NCI-H82 (cell line): ENCODE data around the gene LCN10.
A peak's percentile ranks its signal among the peaks of the same experiment; 100 is the strongest.

ENCODE experiments used
- DNase-seq: peaks from one replicate; lab custom pipeline; 2025; lab: John Stamatoyannopoulos, UW

Gene LCN10

DNA sequence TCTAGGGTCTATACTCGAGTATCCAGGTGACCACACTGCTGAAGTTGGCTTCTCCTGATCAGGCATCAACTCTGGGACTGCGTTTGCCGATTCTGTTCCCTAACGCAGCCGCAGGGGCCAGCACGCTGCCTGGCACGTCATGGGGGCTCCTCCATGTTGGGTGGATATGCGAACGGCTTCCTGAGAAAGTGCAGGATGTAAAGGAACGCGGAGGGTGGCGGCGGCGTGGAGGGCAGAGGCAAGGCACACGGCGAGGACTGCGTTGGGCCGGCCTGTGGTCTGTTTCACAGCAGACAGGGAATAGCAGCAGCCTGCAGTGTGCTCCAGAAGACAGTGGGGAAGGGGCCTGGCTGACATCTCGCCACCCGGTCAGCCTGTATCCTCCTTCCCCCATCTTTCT, 3.8 kb downstream of the LCN10 start:
- no peak for DNase-seq

DNA sequence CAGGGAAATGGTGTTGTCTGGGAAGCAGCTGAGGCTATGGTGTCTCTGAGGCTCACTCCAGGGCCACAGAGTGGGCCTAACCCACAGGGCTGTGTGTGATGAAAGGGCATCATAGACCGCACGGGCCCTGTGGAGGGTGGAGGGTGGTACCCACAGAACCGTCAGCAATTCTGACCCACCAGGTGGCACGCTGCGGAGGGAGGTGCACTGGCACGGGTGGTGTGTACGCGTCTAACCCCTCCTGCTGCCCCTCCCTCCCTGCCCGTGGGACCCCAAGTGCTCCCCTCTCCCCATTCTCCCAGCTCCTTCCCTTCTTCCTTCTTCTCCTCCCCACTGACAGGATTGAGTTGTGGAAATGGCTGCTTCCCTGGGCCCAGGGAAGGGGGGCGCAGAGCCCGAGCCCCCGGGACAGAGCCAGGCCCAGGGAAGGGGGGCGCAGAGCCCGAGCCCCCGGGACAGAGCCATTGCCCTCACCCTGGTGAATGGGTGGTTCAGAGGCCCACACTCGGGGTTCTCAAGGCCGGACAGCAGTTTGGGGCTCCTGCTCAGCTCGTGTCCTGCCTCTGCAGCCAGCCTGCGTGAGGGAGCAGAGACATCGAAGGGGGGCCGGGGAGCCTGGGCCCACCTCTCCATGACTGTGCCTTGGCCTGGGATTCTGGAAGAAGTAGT, 6.8 kb downstream of the LCN10 start:
- DNase-seq: no peak

DNA sequence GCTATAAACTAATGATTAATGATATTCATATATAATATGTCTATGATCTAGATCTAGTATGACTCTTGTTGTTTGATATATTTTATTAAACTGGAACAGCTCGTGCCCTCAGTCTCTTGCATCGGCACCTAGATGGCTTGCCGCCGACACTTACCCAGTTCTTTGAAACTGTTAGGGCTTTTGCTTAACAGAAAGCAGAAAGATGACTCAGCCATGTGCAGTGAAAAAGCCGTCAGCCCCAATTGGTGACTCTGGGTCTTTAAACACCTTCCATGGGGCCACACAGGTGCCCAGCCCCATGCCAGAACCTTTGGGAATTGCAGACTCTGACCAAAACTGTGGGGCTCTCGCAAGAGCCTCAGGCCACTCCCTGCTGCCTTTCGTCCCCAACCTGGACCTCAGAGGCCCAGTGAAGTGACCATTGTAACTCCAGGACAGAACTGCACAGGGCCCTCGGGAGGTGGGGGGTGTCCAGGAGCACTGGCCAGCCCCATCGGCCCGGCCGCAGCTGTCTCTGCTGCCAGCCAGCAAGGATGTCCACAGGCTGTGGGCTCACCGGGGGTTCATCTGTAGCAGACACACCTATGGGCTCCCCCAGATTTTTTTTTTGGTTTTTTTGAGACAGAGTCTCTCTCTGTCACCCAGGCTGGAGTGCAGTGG, 7.8 kb downstream of the LCN10 start:
- no peak for DNase-seq

DNA sequence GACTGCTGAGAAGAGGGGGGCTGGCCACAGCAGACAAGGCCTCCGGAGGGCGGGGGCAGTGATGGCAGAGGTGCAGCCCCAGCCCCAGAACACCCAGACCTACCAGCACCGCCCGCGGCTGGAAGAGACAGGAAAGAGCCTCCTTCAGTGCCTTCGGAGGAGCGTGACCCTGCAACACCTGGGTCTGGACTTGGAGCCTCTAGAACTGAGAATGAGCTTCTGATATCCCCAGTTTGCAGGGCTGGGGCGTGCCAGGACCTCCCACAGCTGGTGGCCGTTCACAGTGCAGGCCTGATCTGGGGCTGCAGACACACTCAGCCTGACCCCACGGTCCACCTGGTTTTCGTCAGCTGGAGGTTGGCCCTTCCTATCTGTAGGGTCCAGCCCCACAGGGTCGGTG, 9.1 kb downstream of the LCN10 start:
- no peak for DNase-seq

DNA sequence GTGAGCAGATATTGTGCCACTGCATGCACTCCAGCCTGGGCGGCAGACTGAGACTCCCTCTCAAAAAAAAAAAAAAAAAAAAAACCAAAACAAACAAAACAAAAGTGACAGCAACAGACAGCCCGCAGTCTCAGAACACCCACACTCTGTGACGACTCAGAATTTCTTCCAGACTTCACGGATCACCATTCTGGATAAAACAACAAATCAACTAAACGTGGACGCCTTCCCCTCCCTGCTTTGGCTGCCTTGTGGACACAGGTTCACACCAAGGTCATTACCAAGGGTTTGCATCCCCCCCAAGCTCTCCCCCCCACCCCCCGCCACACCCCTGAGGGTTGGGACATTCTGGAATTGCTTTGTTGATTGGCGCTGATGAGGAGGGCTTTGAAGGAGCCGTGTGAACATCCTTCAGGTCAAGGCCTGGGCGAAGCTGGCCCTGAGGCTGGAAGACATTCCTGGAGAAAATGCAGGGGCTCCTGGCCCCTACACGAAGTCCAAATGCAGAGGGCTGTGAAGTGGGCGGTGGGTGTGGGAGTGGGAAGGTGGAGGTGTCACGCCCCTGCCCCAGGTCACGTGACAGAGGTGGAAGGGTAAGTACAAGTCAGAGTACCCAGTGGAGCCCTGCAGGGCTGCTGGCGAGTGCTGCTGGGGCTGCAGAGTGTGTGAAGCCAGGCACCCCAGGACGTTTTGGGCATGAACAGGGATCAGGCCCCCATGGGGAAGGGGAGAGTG, 10.1 kb downstream of the LCN10 start:
- DNase-seq: no peak

DNA sequence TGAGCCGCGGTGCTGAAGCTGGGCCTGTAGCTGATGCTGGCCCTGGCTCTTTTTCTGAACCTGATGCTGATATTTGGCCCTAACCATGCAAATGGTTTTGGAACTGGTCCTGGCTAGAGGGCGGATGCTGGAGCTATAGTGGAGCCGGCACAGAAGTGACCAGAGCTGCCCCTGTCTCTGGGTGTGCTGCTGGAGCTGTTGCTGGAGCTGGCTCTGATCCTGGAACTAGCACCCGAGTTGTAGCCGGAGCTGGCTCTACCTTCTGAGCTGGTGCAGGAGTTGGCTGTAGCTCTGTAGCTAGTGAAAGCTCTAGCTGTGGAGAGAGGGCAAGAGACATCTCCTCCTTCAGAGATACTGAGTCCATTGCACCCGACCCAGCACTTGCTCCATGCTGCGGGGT, 12.8 kb downstream of the LCN10 start:
- no peak for DNase-seq

DNA sequence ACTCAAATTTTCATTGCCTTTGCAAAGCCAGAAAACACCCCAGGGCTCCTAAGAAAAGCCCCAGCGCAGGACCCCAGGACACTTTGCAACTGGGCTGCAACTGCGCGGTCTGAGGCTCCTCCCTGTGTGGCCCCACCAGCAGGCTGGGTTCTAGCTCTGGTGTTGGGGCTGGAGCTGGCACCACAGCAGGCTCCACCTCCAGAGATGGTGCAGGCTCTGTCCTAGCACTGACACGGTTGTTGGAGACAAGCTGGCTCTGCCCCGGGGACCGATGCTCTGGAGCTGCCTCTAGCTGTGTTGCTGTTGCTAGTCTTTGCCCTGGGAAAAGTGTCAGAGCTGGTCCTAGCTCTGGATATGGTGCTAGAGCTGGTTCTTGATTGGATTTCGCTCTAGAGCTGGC, 13.6 kb downstream of the LCN10 start:
- DNase-seq: no peak

DNA sequence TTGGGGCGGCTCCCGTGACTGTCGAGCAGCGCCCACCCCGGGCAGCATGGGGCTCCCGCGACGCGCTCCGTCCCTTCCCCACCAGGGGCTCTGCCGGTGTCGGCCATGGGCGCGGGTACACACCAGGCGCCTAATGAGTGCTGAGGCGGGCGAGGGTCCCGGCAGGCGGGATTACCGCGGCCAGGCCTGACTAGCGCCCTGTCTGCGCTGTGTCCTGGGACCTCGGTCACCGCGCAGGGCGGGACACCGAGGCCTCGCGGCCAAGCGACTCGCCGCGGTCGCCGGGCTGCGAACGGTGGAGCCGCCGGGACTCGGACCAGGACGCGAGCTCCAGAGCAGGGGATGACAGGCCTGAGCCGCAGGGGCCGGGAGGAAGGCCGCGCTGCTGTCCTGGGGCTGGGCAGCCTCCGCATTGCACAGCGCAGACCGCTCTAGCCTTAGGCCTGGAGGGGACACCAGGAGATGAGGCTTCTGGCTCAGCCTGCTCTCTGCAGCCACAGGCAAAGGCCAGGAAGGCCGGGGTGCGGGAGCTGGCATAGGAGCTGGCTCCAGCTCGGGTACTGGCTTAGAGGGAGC, 14.1 kb downstream of the LCN10 start:
- DNase-seq: peak; percentile 34

DNA sequence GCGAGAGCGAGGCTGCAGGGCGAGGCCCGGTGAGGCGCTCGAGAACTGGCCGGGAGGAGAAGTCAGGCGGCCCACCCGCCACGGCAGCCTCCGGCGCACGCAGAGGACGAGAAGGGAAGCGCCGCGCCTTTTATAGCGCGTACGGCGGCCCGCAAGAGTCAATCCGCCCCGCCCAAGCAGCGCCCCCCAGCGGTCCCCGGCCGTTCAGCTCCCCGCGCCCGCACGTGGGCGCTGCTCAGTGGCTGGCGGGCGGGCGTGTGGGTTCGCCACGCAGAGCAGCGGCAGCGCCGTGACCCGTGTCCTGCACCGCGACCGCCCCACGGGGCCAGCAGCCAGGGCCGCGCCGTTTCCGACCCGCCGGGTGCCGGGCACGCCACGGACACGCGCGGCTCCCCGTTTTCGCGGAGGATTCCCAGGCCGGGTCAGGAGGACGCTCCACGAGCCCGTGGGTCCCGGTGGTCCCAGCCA, 14.6 kb downstream of the LCN10 start:
- DNase-seq: peak; percentile 90

DNA sequence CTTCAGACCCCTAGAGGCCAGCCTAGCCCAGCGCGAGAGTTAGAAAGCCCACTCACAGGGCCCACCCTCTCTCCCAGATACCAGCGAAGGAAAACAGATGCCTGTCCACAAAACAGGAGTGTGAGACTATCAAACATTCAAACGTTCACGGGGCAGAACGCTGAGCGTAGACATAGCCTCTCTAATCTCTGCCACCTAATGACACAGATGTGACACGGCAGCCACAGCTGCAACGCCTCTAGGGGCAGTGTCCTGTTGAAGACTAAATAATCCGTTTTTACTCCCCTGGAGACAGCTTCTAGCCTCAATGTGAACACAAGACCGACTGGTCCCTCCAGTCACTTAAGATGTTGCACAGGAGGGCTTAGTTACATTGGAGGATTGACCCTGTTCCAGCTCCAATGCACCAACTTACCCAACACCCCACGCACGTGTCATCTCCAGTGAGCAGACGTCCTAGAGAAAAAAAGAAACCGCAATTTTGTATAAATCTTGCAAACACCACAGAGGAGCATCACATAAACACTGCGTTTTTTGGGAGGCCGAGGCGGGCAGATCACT, 16.0 kb downstream of the LCN10 start:
- DNase-seq: peak; percentile 73

DNA sequence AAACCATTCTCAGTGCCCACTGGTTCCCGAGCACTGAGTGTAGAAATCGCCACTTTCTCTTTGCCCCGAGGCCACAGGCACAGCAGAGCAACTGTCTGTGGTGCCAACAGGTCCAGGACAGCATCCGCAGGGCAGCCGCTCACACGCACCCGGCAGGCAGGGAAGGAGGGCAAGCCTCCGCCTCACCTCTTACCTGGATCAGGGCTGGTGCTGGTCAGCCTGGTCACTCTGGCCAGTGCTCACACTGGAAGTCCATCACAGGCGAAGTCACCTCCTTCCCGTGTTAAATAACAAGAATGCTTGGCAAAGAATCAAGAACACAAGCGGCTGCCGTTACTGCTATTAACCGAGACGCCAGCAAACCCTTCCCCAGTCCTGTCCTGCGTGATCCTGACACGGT, 16.6 kb downstream of the LCN10 start:
- DNase-seq: no peak

DNA sequence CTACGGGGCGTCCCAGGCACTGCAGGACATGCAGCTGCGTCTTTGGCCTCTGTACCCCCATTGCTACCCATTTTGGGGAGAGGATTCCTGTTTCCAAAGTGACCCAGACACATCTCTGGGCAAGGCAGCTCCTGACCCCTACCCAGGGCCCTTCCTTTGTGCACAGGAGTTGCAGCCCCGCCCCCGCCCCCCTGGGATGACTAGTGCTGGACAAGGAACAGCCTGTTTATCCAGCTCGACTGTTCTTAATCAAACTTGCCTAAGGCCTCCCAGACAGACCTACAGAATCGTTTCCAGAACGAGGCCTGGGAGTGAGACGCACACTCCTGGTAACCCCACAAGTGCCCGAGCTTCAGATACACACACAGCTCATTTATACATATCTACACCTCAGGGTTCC, 17.1 kb downstream of the LCN10 start:
- DNase-seq: no peak

DNA sequence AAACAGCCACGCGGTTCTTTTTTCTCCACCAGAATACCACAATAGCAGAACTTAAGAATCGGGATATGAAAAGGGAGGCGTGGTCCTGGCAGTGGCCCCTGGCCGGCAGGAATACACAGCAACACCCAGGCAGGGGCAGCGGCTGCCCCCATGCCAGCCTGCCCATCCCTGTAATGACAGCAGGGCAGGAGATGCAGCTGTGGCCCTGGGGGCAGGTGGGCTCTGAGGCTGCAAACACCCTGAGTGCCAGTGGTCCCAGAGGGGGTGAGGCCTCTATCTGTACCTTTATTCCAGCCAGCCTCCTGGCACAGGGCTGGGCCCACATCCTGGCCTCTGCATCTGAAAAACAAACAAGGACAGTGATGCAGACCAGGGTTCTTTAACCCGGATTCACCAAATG, 18.0 kb downstream of the LCN10 start:
- no peak for DNase-seq

DNA sequence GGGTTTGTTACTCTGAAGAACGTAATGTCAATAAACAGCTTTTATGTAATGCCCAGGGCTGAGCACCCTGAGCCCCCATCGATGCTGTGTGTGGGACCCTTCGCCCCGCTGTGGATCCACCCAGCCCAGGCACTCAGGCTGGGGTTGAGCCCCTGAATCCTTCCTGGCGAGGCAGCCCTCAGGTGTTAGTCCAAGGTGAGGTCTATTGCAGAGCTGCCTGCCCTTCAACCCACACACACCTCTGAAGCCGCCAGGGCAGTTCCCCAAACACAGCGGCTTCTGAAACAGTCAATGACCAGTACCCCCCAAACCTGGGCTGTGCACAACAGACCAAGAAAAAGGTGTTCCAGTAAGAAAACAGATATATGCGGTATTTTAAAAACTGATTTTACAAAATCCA, 18.8 kb downstream of the LCN10 start:
- no peak for DNase-seq

DNA sequence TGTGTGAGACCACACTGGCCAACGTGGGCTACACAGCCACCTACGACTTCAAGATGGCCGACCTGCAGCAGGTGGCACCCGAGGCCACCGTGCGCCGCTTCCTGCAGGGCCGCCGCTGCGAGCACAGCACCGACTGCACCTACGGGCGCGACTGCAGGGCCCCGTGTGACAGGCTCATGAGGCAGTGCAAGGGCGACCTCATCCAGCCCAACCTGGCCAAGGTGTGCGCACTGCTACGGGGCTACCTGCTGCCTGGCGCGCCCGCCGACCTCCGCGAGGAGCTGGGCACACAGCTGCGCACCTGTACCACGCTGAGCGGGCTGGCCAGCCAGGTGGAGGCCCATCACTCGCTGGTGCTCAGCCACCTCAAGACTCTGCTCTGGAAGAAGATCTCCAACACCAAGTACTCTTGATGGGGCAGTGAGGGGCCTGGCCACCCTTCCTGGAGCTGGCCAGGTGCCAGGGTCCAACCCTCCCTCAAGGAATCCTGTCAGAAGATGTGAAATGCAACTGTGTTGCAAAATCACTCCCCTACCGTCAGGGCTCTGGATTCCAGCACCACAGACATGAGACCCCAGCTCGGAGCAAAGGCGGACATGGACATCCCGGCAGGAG, 19.3 kb downstream of the LCN10 start:
- peak; percentile 40 for DNase-seq

DNA sequence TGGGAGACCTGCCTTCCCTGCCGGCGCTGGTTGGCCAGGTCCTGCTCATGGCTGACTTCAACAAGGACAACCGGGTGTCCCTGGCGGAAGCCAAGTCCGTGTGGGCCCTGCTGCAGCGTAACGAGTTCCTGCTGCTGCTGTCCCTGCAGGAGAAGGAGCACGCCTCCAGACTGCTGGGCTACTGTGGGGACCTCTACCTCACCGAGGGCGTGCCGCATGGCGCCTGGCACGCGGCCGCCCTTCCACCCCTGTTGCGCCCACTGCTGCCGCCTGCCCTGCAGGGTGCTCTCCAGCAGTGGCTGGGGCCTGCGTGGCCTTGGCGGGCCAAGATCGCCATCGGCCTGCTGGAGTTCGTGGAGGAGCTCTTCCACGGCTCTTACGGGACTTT, 19.8 kb downstream of the LCN10 start:
- peak; percentile 59 for DNase-seq

DNA sequence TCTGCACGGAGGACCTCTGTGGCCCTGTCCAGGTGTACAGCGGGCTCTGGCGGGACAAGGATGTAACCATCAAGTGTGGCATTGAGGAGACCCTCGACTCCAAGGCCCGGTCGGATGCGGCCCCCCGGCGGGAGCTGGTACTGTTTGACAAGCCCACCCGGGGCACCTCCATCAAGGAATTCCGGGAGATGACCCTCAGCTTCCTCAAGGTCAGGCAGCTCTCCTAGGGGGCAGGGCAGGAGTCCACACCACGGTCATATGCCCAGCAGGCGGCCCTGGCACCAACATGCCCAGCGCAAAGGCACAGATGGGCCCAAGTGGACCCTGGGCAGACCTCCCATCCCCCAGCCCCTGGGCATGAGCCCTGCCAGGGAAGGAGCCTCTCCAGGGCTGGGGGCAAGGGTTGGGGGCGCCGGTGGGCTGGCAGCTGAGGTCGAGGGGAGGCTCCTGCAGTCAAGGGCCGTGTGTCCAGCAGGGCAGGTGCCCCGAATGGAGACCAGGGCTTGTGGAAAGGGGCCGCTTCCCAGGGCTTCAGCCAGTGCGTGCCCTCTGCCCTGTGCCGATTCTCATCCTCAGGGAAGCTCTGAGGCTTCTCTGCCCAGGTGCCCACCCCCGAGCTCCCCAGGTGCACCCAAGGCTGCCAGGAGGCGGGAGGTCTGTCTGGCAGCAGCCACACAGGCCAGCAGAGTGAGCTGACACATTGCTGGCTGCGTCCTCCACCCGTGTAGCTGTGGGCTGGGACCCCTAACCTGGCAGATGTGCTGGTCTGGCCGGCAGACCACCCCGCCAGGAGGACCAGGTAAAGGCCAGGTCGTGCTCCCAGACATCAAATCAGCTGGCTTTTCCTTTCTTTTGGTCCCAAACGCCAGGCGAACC, 20.4 kb downstream of the LCN10 start:
- DNase-seq: peak; percentile 49

DNA sequence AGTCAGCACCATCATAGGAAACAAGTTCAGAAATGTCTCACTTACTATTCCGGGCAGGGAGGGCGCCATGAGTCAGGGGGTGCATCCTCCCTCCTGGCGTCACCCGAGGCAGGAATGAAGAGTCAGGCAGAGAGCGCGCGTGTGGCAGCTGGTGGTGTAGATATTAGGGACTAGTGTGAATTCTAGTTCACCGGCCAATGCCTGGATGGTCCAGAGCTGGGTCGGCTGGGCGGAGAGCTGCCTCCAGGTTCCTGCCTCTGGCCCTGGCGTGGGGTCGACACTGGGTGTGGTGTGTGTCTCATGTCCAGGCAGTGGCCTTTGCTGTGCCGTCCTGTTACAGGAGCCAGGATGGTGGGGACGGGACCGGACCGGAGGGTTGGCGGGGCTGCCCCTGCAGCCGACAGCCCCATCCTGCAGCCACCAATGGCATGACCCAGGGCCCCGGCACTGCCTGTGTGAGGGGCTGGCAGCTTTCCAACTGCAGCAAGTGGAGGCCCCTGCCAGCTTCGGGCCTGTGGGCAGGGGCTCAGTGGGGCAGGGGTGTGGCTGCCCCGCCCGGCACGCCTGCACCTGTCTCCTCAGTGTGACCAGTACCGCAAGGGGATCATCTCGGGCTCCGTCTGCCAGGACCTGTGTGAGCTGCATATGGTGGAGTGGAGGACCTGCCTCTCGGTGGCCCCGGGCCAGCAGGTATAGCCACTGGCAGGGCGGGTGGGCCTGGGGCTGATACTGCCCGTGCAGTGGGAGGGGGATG, 21.2 kb downstream of the LCN10 start:
- peak; percentile 43 for DNase-seq

DNA sequence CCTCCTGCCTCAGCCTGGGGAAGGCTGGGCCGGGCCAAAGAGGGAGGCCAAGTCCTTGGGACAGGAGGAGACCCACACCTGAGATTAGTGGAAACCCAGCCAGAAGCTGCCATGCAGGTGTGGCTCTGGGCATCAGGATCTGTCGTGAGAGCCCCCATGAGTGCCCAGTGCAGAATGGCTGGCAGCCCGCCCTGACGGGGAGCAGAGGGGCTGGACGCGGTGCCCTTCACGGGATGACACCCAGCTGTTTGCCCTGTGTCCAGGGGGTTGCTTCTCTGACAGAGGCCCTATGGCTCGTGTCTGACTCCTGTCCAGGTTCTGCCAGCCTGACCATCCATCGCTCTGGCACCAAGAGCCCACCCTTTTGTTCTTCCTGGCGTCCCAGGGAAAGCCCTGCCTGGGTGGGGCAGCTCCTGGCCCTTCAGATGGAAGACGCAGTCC, 21.8 kb downstream of the LCN10 start:
- no peak for DNase-seq

DNA sequence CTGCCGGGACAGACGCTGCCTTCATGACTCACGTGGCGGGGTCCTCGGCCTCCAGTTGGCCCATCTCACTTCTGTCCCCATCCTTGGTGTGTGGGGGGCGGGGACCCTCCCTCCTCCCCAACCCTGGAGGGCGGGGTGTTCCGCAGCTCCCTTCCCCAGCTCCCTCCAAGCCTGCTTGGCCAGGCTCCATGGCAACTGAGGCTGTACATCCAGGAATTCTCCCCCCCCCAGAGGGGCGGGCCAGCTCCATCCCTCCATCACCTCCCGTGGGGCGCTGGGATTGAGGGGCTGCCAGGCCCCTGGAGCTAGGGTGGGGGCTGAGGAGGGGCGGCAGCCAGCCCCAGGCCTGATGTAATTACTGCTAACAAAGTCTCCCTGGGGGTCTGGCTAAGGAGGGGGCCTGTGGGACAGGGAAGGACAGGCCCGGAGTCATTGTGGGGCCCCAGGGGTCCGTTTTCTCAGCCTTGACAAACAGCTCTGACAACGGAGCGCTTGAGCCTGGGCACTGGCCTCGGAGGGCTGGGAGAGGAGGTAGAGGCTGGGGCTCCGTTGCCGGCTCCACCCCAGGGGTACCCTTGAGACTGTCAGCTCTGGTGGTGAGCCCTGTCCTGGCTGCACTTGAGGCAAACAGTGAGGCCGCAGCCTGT, 22.4 kb downstream of the LCN10 start:
- peak; percentile 57 for DNase-seq
